ENCODE data around the gene DRC1. TPM values are rescaled to one million over a fixed set of nuclear protein-coding genes. Genes with fewer than 3 reads are reported as not detected.
"Not testable (repeated sequence)": the region's sequence is repeated elsewhere in the genome, so short reads cannot be mapped to it uniquely, and the experiment has no call there.

The DRC1 gene
- polyA plus RNA-seq (ENCODE audit: insufficient read length in 3 of 3), result 1 to 10 TPM; 1.6 to 4.6 (median 2.5) TPM
- long read RNA-seq, donor 1, result 0 reads
- long read RNA-seq, donor 2, result 0 reads
- long read RNA-seq, donor 3, result 0 reads
- long read RNA-seq, donor 4, result 0 reads
- long read RNA-seq, donor 5, result 0 reads
- long read RNA-seq, donor 6, result 0 reads
- long read RNA-seq, donor 7, result 0 reads
- long read RNA-seq, donor 8, partial matches to known transcripts, result 0 of 2 reads
- long read RNA-seq, donor 8, other reads (novel, unspliced or antisense), result 0 of 2 reads
- long read RNA-seq, donor 9, partial matches to known transcripts, result 0 of 1 reads
- long read RNA-seq, donor 9, other reads (novel, unspliced or antisense), result 0 of 1 reads
- long read RNA-seq, donor 10, result 0 reads
- long read RNA-seq, donor 11, result 0 reads
- long read RNA-seq, donor 12, result 0 reads
- long read RNA-seq, donor 13, result 0 reads
- long read RNA-seq, donor 14, partial matches to known transcripts, result 0 of 1 reads
- long read RNA-seq, donor 14, other reads (novel, unspliced or antisense), result 0 of 1 reads
- long read RNA-seq, donor 15, result 0 reads
- long read RNA-seq, donor 16, partial matches to known transcripts, result 0 of 2 reads
- long read RNA-seq, donor 16, other reads (novel, unspliced or antisense), result 0 of 2 reads

DNA sequence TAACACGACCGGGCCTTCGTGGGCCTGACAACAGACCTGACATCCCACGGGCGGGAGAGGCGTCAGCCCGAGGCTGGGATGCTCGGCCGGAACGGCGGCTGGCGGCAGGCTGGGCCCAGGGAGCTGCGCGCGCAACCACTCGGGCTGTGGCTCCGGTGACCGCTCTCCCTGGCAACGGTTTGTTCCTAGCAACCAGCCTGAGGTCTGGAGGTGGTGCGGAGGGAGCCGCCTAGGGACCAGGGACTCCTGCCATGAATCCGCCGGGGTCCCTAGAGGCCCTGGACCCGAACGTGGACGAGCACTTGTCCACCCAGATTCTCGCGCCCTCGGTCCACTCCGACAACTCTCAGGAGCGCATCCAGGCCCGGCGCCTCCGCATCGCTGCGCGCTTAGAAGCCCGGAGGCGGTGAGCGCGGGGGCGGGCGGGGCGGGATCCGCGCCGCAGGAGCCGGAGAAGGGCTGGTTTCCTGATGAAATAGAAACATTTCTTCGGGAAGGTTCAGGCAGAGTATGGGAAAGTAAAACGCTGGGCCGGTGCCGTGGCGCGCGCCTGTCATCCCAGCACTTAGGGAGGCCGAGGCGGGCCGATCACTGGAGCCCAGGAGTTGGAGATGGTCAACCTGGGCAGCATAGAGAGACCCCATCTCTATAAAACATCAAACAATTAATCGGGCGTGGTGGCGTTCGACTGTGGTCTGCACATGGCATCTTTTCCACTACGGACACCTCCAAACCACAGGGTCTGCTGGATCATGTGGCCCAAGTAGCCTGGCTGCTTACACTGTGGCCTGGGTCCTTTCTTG, at the start of gene DRC1:
DRC1 (plus strand) TSS at position 182 of the 803 bp plus-strand sequence; CDS start at position 252, 70 bp downstream.
- DNase-seq (ENCODE audit: extremely low read depth in 1 of 11, low read depth in 9 of 11, low spot score in 4 of 11), result peak; percentile 65 to 88 (median 80)

DNA sequence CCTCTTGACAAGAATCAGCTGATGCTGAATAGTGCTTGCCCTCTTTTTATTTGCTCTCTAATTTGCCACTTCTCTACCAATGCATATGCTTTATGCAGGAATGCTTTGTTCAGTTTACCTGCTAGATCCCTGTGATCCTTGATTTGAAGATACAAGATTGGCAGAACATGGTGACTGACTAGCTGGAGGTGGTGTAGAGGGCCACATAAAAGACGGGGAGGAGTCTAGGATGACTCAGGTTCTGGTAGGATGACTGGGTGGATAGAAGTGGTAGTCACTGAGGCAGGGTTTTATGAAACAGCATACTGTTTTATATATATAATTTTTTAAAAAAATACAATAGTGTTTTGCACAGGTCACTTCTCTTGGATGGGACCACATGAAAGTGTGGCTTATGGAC, 48.8 kb upstream of the DRC1 start:
- DNase-seq (ENCODE audit: extremely low read depth in 1 of 11, low read depth in 9 of 11, low spot score in 4 of 11), result no peak

- DNase-seq (ENCODE audit: extremely low read depth in 1 of 11, low read depth in 9 of 11, low spot score in 4 of 11), result not testable (repeated sequence)
These were observed 47.3 kb upstream of the DRC1 start for GRCh38 chr2:26354469-26354868.

GRCh38 chr2:26355038-26355995, 46.4 kb upstream of the DRC1 start:
- peak in 8 of 11 donors; percentile 17 to 74 (median 46) for DNase-seq (ENCODE audit: extremely low read depth in 1 of 11, low read depth in 9 of 11, low spot score in 4 of 11)

- no peak for DNase-seq (ENCODE audit: extremely low read depth in 1 of 11, low read depth in 9 of 11, low spot score in 4 of 11)
These were observed 45.6 kb upstream of the DRC1 start for GRCh38 chr2:26356111-26356510.

- no peak for DNase-seq (ENCODE audit: extremely low read depth in 1 of 11, low read depth in 9 of 11, low spot score in 4 of 11)
These were observed 44.9 kb upstream of the DRC1 start for GRCh38 chr2:26356771-26357170.

DNA sequence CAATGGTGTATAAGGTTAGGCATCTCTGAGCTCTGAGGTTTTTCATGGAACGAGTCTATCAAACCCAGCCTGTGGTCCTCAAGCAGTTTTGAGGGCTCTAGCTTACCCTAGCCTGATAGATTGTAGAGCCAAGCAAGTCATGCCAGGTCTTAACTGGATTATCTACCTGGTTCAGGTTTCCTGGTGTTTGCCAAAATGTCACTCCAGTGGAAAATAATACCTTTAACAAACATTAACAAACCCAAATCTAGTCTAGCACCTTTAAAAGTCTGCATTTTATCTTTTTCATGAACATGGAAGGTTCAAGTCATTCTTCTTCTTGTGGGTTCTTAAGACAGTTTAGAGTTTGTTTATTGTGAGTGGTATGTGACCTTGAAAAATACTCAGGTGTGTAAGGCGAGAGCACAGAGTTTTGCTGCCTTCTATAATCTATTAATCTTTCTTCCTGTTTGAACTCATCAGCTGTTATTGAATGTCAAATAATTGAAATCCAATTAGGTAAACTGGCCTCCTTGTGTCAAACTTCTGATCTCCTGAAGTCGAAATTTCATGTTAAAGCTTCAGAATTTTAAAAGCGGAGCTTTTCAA, 41.7 kb upstream of the DRC1 start:
- no peak for DNase-seq (ENCODE audit: extremely low read depth in 1 of 11, low read depth in 9 of 11, low spot score in 4 of 11)

- DNase-seq (ENCODE audit: extremely low read depth in 1 of 11, low read depth in 9 of 11, low spot score in 4 of 11), result no peak
These were observed 38.4 kb upstream of the DRC1 start for GRCh38 chr2:26363323-26363722.

DNA sequence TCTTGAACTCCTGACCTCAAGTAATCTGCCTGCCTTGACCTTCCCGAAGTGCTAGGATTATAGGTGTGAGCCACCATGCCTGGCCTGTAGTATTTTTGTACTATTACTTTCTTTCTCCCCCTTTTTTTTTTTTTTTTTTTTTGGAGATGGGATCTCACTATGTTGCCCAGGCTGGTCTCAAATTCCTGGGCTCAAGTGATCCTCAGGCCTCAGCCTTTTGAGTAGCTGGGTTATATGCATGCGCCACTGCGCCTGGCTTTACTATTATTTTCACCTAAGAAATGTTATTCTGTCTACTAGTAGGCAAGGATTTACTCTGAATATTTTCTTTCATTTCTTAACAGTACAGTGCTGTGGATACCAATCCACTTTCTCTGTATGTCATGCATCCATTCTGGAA, 37.8 kb upstream of the DRC1 start:
- DNase-seq (ENCODE audit: extremely low read depth in 1 of 11, low read depth in 9 of 11, low spot score in 4 of 11), result no peak

DNA sequence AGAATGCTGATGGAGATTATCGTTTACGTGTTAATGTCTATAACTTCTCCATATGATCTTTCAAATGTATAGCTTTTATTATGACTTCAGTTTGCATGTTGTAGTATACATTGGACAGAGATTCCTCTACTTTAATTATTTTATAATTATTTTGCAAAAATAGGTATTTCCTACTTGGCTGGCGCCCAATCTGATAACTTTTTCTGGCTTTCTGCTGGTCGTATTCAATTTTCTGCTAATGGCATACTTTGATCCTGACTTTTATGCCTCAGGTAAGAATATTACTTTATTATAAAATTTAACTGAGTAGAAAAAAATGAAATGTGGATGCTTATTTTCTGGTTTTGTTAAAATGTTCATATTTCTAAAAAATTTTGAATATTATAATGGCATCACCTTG, 37.1 kb upstream of the DRC1 start:
- no peak for DNase-seq (ENCODE audit: extremely low read depth in 1 of 11, low read depth in 9 of 11, low spot score in 4 of 11)

GRCh38 chr2:26366957-26367356, 34.8 kb upstream of the DRC1 start:
- DNase-seq (ENCODE audit: extremely low read depth in 1 of 11, low read depth in 9 of 11, low spot score in 4 of 11), result no peak

GRCh38 chr2:26369664-26370063, 32.1 kb upstream of the DRC1 start:
- DNase-seq (ENCODE audit: extremely low read depth in 1 of 11, low read depth in 9 of 11, low spot score in 4 of 11), result not testable (repeated sequence)

DNA sequence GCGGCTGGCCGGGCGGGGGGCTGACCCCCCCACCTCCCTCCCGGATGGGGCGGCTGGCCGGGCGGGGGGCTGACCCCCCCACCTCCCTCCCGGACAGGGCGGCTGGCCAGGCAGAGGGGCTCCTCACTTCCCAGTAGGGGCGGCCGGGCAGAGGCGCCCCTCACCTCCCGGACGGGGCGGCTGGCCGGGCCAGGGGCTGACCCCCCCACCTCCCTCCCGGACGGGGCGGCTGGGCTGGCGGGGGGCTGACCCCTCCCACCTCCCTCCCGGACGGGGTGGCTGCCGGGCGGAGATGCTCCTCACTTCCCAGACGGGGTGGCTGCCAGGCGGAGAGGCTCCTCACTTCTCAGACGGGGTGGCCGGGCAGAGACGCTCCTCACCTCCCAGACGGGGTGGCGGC, 30.8 kb upstream of the DRC1 start:
- DNase-seq (ENCODE audit: extremely low read depth in 1 of 11, low read depth in 9 of 11, low spot score in 4 of 11), result not testable (repeated sequence)

- no peak for DNase-seq (ENCODE audit: extremely low read depth in 1 of 11, low read depth in 9 of 11, low spot score in 4 of 11)
These were observed 24.9 kb upstream of the DRC1 start for GRCh38 chr2:26376799-26377198.

DNA sequence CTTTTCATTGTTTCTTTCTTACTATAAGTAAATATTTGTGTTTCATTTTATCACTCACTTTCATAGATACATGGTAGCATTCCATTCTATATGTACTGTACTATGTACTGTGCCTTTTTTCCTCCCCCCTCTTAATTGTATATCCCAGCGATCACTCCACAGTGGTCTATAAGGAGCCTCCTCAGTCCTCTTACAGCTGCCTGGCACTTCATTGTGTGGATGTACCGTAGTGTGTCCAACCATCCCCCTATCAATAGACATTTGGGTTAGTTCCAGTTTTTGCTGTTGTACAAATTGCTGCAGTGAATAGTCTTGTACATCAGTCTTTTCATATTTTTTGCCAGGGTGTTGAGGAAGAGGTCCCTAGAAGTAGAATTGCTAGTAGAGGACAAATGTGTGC, 21.4 kb upstream of the DRC1 start:
- DNase-seq (ENCODE audit: extremely low read depth in 1 of 11, low read depth in 9 of 11, low spot score in 4 of 11), result no peak

DNA sequence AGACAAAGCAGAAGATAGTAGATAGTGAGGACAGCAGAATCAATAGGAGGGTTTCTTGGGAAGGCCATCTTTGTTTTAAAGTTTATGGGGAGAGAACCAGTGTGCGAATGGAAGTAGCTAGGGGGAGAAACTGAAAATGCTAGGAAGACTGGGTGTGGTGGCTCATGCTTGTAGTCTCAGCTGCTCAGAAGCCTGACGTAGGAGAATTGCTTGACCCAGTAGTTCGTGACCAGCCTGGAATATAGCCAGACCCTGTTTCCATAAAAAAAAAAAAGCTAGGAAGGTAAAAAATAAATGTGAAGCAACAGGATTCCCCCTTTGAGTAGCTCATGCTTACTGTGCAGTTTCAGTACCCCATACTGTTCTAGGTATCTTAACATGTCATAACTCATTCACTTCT, 19.2 kb upstream of the DRC1 start:
- DNase-seq (ENCODE audit: extremely low read depth in 1 of 11, low read depth in 9 of 11, low spot score in 4 of 11), result no peak

DNA sequence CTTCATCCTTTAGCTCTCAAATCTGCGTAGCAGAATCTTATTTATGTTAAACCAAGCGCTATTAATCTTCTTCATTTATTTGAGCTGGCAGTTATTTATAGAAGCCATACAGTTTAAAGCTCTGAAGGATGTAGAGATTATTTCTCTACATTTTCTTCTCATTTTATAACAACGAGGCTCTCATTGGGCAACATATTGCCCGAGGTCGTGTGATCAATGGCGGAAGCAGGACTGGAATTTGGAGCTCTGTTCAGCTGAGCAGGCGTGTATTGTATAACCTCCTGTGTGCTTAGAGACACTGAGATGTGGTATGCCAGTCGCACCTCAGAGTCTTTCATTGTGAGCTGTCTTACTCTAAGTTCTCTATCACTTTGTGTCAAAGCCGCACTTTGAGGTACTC, 17.5 kb upstream of the DRC1 start:
- no peak for DNase-seq (ENCODE audit: extremely low read depth in 1 of 11, low read depth in 9 of 11, low spot score in 4 of 11)

GRCh38 chr2:26384597-26384996, 17.1 kb upstream of the DRC1 start:
- no peak for DNase-seq (ENCODE audit: extremely low read depth in 1 of 11, low read depth in 9 of 11, low spot score in 4 of 11)
